Aorta (tissue), 5 donors: ENCODE results near the gene ADSS1. TPM values are rescaled to one million over a fixed set of nuclear protein-coding genes. Genes with fewer than 3 reads are reported as not detected.

ENCODE experiments used
- ATAC-seq: fragments of 200-7000 bp; cut with Tn5 transposase; one replicate; pipeline ENCODE4 v1.9.1; 2022; ENCODE audit warnings: moderate library complexity; ENCODE audit not compliant: low FRiP score
- DNase-seq, 2 donors: peaks; one replicate each; pipeline ENCODE4 v3.0.0-alpha.2; 2020
- H3K27ac ChIP-seq, 2 donors: one replicate each; pipeline ENCODE4 v1.5.1; 2013; ENCODE audit warnings: low read length in 2 of 2, mild to moderate bottlenecking in 2 of 2, moderate library complexity in 2 of 2, control low read depth in 1 of 2, inconsistent platforms in 1 of 2, low read depth in 1 of 2
- H3K27me3 ChIP-seq, 2 donors: one replicate each; pipeline ENCODE4 v1.6.1; 2013; ENCODE audit warnings: control low read depth in 1 of 2, low read length in 1 of 2, mild to moderate bottlenecking in 1 of 2, moderate library complexity in 1 of 2; ENCODE audit not compliant: insufficient read depth in 2 of 2, control insufficient read depth in 1 of 2
- H3K36me3 ChIP-seq, 2 donors: one replicate each; pipeline ENCODE4 v1.6.1; 2013; ENCODE audit warnings: control low read depth in 1 of 2, low read length in 1 of 2, mild to moderate bottlenecking in 1 of 2; ENCODE audit not compliant: insufficient read depth in 2 of 2, control insufficient read depth in 1 of 2
- H3K4me1 ChIP-seq, 2 donors: one replicate each; pipeline ENCODE4 v1.6.1; 2013; ENCODE audit warnings: low read length in 2 of 2, control low read depth in 1 of 2, mild to moderate bottlenecking in 1 of 2, moderate library complexity in 1 of 2; ENCODE audit not compliant: insufficient read depth in 2 of 2, control insufficient read depth in 1 of 2
- H3K4me3 ChIP-seq, 2 donors: one replicate each; pipeline ENCODE4 v1.5.1; 2013; ENCODE audit warnings: low read length in 2 of 2, control low read depth in 1 of 2, mild to moderate bottlenecking in 1 of 2
- H3K9me3 ChIP-seq: one replicate; pipeline ENCODE4 v1.6.1; 2013; ENCODE audit warnings: mild to moderate bottlenecking, low read length; ENCODE audit not compliant: control insufficient read depth
- WGBS, 2 donors: extraction: QIAGEN DNeasy Blood & Tissue Kit; methylation state at CpG; one replicate each; pipeline ENCODE4 v1.1.7; 2013; 5-methylcytosine and 5-hydroxymethylcytosine counted together
- intact Hi-C, 2 donors: fragments of 100-400 bp; cut with DNase I; formaldehyde crosslinking; loops; one replicate each; pipeline versions ENCODE4 v1.14.2 to v1.15.0; 2022
- polyA plus RNA-seq, 2 donors: library from polyadenylated mRNA; stranded (reverse); fragments of 200-250 nt; gene quantifications; one replicate each; pipeline ENCODE4 v1.2.3, GENCODE V29; 2013
- total RNA-seq, 2 donors: library from RNA; stranded (reverse); fragmentation: NEBNext Ultra II Directional; extraction: Animal tissue kit (Norgen Biotek cat#: 25700); gene quantifications; one replicate each; pipeline ENCODE4 v1.2.1, GENCODE V29; 2021
- donor health status: healthy with polysubstance abuse.
- donor health status: Bipolar disorder and iron deficiency.
- donor health status: DM: no; HTN: no; CAD: no.
- donor health status: DM: no; HTN: no; CAD: no.
- donor health status: DM: yes; HTN: yes; CAD: no.

The ADSS1 gene
- total and polyA plus RNA-seq, 4 donors, result 25.0 to 80.2 (median 54.0) TPM

- no peak overlapping the region for H3K27ac ChIP-seq
- no peaks in the 10 kb centered on the region for H3K27me3 ChIP-seq
- H3K9me3 ChIP-seq, result no peaks in the 10 kb centered on the region
- ATAC-seq (peak; percentile 92), DNase-seq (peak; percentile 91 to 98)
- intact Hi-C loops, result loop anchor here in 1 of 2 donors (1.0 kb wide), 1 partner anchor 58 kb away; no protein-coding TSS in a partner anchor
- WGBS, 2 donors, result 14 to 16% methylated on average over 21 to 25 of the region's 25 CpGs
- no peaks in the 10 kb centered on the region for H3K4me1 ChIP-seq
- no peak overlapping the region for H3K4me3 ChIP-seq
- no peaks in the 10 kb centered on the region for H3K36me3 ChIP-seq
Observed at GRCh38 chr14:104768437-104769323, 44.7 kb downstream of the ADSS1 start.

GRCh38 chr14:104769324-104770071 lies 45.5 kb downstream of the ADSS1 start:
- no peaks in the 10 kb centered on the region for H3K36me3 ChIP-seq
- no peaks in the 10 kb centered on the region for H3K9me3 ChIP-seq
- H3K27ac ChIP-seq, result no peak overlapping the region
- intact Hi-C loops, result loop anchor here in 1 of 2 donors (2.0 kb wide), 1 partner anchor 55 kb away; no protein-coding TSS in a partner anchor
- H3K27me3 ChIP-seq, result no peaks in the 10 kb centered on the region
- ATAC-seq, result no peak
- H3K4me3 ChIP-seq, result no peak overlapping the region
- DNase-seq, result no peak
- WGBS, 2 donors, result 76 to 79% methylated on average over 18 of the region's 18 CpGs
- H3K4me1 ChIP-seq, result no peaks in the 10 kb centered on the region

- no peak overlapping the region for H3K27ac ChIP-seq
- ATAC-seq (no peak), DNase-seq (no peak)
- no peaks in the 10 kb centered on the region for H3K4me1 ChIP-seq
- H3K4me3 ChIP-seq, result no peak overlapping the region
- intact Hi-C loops, result loop anchor here in 1 of 2 donors (2.0 kb wide), 1 partner anchor 55 kb away; no protein-coding TSS in a partner anchor
- no peaks in the 10 kb centered on the region for H3K27me3 ChIP-seq
- H3K9me3 ChIP-seq, result no peaks in the 10 kb centered on the region
- H3K36me3 ChIP-seq, result no peaks in the 10 kb centered on the region
- WGBS, 2 donors, result 77% methylated on average over 24 of the region's 24 CpGs
Observed at GRCh38 chr14:104770072-104770579, 46.1 kb downstream of the ADSS1 start.

- no peak for DNase-seq
- WGBS, 2 donors, result 80 to 86% methylated on average over 5 of the region's 5 CpGs
- no peaks in the 10 kb centered on the region for H3K36me3 ChIP-seq
- no peaks in the 10 kb centered on the region for H3K9me3 ChIP-seq
- no peak overlapping the region for H3K4me3 ChIP-seq
- H3K27ac ChIP-seq, result no peak overlapping the region
- intact Hi-C loops, result loop anchor here in 1 of 2 donors (2.0 kb wide), 1 partner anchor 54 kb away; no protein-coding TSS in a partner anchor
- H3K27me3 ChIP-seq, result no peaks in the 10 kb centered on the region
- no peaks in the 10 kb centered on the region for H3K4me1 ChIP-seq
- no peak for ATAC-seq
Observed at GRCh38 chr14:104770851-104771272, 46.8 kb downstream of the ADSS1 start.

GRCh38 chr14:104771374-104771773 lies 47.3 kb downstream of the ADSS1 start:
- intact Hi-C loops, result loop anchor here in 1 of 2 donors (2.0 kb wide), 1 partner anchor 53 kb away; no protein-coding TSS in a partner anchor
- ATAC-seq, result no peak
- H3K36me3 ChIP-seq, result no peaks in the 10 kb centered on the region

GRCh38 chr14:104771918-104772706 lies 48.1 kb downstream of the ADSS1 start:
- WGBS, 2 donors, result 92 to 93% methylated on average over 33 to 34 of the region's 34 CpGs
- Histone ChIP-seq H3K9me3 (no peaks in the 10 kb centered on the region), H3K4me1 (no peaks in the 10 kb centered on the region), H3K27ac (no peak overlapping the region), H3K36me3 (no peaks in the 10 kb centered on the region), H3K27me3 (no peaks in the 10 kb centered on the region), H3K4me3 (no peak overlapping the region)
- DNase-seq, result no peak
- no peak for ATAC-seq
- intact Hi-C loops, result loop anchor here in 1 of 2 donors (2.0 kb wide), 1 partner anchor 53 kb away; no protein-coding TSS in a partner anchor

More at GRCh38 chr14:104771374-104771773, 47.3 kb downstream of the ADSS1 start:
- Histone ChIP-seq H3K4me3 (no peak overlapping the region), H3K9me3 (no peaks in the 10 kb centered on the region), H3K4me1 (no peaks in the 10 kb centered on the region), H3K27me3 (no peaks in the 10 kb centered on the region), H3K27ac (no peak overlapping the region)
- DNase-seq, result no peak
- 98 to 100% methylated on average over 4 of the region's 4 CpGs for WGBS, 2 donors

- intact Hi-C loops, result no loop called here
- Histone ChIP-seq H3K9me3 (no peaks in the 10 kb centered on the region), H3K4me1 (no peaks in the 10 kb centered on the region), H3K27me3 (no peaks in the 10 kb centered on the region), H3K4me3 (no peak overlapping the region), H3K36me3 (no peaks in the 10 kb centered on the region), H3K27ac (no peak overlapping the region)
- ATAC-seq (no peak), DNase-seq (no peak)
- WGBS, 2 donors, result 92 to 93% methylated on average over 38 of the region's 38 CpGs
Observed at GRCh38 chr14:104772707-104773504, 48.9 kb downstream of the ADSS1 start.
